ENCODE measurements around the gene STARD9. TPM values are rescaled to one million over a fixed set of nuclear protein-coding genes. Genes with fewer than 3 reads are reported as not detected.

STARD9 gene
- total RNA-seq, 1 donor, result 9.1 TPM

GRCh38 chr15:42681119-42681518 lies 105.7 kb downstream of the STARD9 start:
- no peak for TF ChIP-seq CTCF (IDR thresholded peaks at IDR 0.05; ENCODE audit: insufficient read depth, low read depth, low read length)

GRCh38 chr15:42686281-42686680 lies 110.9 kb downstream of the STARD9 start:
- DNase-seq (ENCODE audit: low read depth), result no peak
- no peak for TF ChIP-seq CTCF (IDR thresholded peaks at IDR 0.05; ENCODE audit: insufficient read depth, low read depth, low read length)
- no peak overlapping the region for H3K4me3 ChIP-seq (ENCODE audit: low read depth, low read length)

More at GRCh38 chr15:42681119-42681518, 105.7 kb downstream of the STARD9 start:
- H3K4me3 ChIP-seq (ENCODE audit: low read depth, low read length), result no peak overlapping the region
- DNase-seq (ENCODE audit: low read depth), result no peak

- no peak for TF ChIP-seq CTCF (IDR thresholded peaks at IDR 0.05; ENCODE audit: insufficient read depth, low read depth, low read length)
- no peak for DNase-seq (ENCODE audit: low read depth)
- no peak overlapping the region for H3K4me3 ChIP-seq (ENCODE audit: low read depth, low read length)
These were observed 112.3 kb downstream of the STARD9 start for GRCh38 chr15:42687740-42688139.

- no peak for DNase-seq (ENCODE audit: low read depth)
- no peak overlapping the region for H3K4me3 ChIP-seq (ENCODE audit: low read depth, low read length)
- TF ChIP-seq CTCF (IDR thresholded peaks at IDR 0.05; ENCODE audit: insufficient read depth, low read depth, low read length), result no peak
These were observed 112.9 kb downstream of the STARD9 start for GRCh38 chr15:42688301-42688700.

- no peak for DNase-seq (ENCODE audit: low read depth)
- no peak for TF ChIP-seq CTCF (IDR thresholded peaks at IDR 0.05; ENCODE audit: insufficient read depth, low read depth, low read length)
- H3K4me3 ChIP-seq (ENCODE audit: low read depth, low read length), result no peak overlapping the region
These were observed 115.9 kb downstream of the STARD9 start for GRCh38 chr15:42691308-42691707.

- TF ChIP-seq CTCF (IDR thresholded peaks at IDR 0.05; ENCODE audit: insufficient read depth, low read depth, low read length), result no peak
- no peak overlapping the region for H3K4me3 ChIP-seq (ENCODE audit: low read depth, low read length)
- no peak for DNase-seq (ENCODE audit: low read depth)
These were observed 116.4 kb downstream of the STARD9 start for GRCh38 chr15:42691770-42692169.

- TF ChIP-seq CTCF (IDR thresholded peaks at IDR 0.05; ENCODE audit: insufficient read depth, low read depth, low read length), result no peak
- no peak overlapping the region for H3K4me3 ChIP-seq (ENCODE audit: low read depth, low read length)
- no peak for DNase-seq (ENCODE audit: low read depth)
These were observed 117.1 kb downstream of the STARD9 start for GRCh38 chr15:42692536-42692935.
